Measurements from ENCODE around the gene LACTB.

- no peak for TF ChIP-seq POLR2A (IDR thresholded peaks at IDR 0.05)
- TF ChIP-seq CTCF (IDR thresholded peaks at IDR 0.05) = no peak
Measured at GRCh38 chr15:63145426-63145825, 23.8 kb downstream of the LACTB start.
